Neural progenitor cell (in vitro differentiated cells): ENCODE measurements around the gene DEPP1. TPM values are rescaled to one million over a fixed set of nuclear protein-coding genes. Genes with fewer than 3 reads are reported as not detected.

Experiments used
- DNase-seq: peaks from one replicate; pipeline ENCODE4 v3.0.0-alpha.2; 2016; ENCODE audit warnings: low spot score
- H2AFZ ChIP-seq: fragments of 200-600 bp; sonication (generic); replicated peaks from 2 replicates; pipeline ENCODE4 v1.6.1; 2016; ENCODE audit warnings: antibody characterized with exemption
- H3F3A ChIP-seq: fragments of 200-600 bp; sonication (generic); 2 replicates; pipeline ENCODE4 v1.6.1; 2016; ENCODE audit warnings: antibody characterized with exemption, low read depth
- H3K27ac ChIP-seq: fragments of 200-600 bp; sonication (generic); 2 replicates; pipeline ENCODE4 v1.5.1; 2016; ENCODE audit warnings: mild to moderate bottlenecking
- H3K27me3 ChIP-seq: fragments of 200-600 bp; sonication (generic); 2 replicates; pipeline ENCODE4 v1.6.1; 2016; ENCODE audit warnings: mild to moderate bottlenecking, moderate library complexity
- H3K36me3 ChIP-seq: fragments of 200-600 bp; sonication (generic); 2 replicates; pipeline ENCODE4 v1.5.1; 2016
- H3K4me1 ChIP-seq: fragments of 200-600 bp; sonication (generic); 2 replicates; pipeline ENCODE4 v1.6.1; 2016; ENCODE audit warnings: mixed run types
- H3K4me2 ChIP-seq: fragments of 200-600 bp; sonication (generic); 2 replicates; pipeline ENCODE4 v1.6.1; 2016
- H3K4me3 ChIP-seq: fragments of 200-600 bp; sonication (generic); 2 replicates; pipeline ENCODE4 v1.5.1; 2016
- H3K79me2 ChIP-seq: fragments of 200-600 bp; sonication (generic); 2 replicates; pipeline ENCODE4 v1.6.1; 2016; ENCODE audit warnings: low read depth
- H3K9ac ChIP-seq: fragments of 200-600 bp; sonication (generic); 2 replicates; pipeline ENCODE4 v1.6.1; 2016
- H3K9me3 ChIP-seq: fragments of 200-600 bp; sonication (generic); 2 replicates; pipeline ENCODE4 v1.5.1; 2016; ENCODE audit warnings: low read depth
- H4K20me1 ChIP-seq: fragments of 200-600 bp; sonication (generic); 2 replicates; pipeline ENCODE4 v1.6.1; 2016; ENCODE audit warnings: low read depth
- H3K27ac Mint-ChIP-seq: 3 replicates; pipeline ENCODE4 v1.8.0; 2021; ENCODE audit warnings: mixed read lengths
- H3K27me3 Mint-ChIP-seq: 2 replicates; pipeline ENCODE4 v1.8.0; 2022; ENCODE audit warnings: low read depth, mild to moderate bottlenecking, inconsistent platforms, moderate library complexity, mixed read lengths; ENCODE audit not compliant: insufficient read depth
- H3K36me3 Mint-ChIP-seq: 3 replicates; pipeline ENCODE4 v1.8.0; 2021; ENCODE audit warnings: mixed read lengths
- H3K4me1 Mint-ChIP-seq: 3 replicates; pipeline ENCODE4 v1.8.0; 2021; ENCODE audit warnings: mixed read lengths
- H3K4me3 Mint-ChIP-seq: 3 replicates; pipeline ENCODE4 v1.8.0; 2021; ENCODE audit warnings: mild to moderate bottlenecking, moderate library complexity, mixed read lengths
- H3K9me3 Mint-ChIP-seq: 3 replicates; pipeline ENCODE4 v1.8.0; 2020; ENCODE audit warnings: mixed read lengths
- EZH2 ChIP-seq: fragments of 200-600 bp; sonication (generic); IDR thresholded peaks from 2 replicates; pipeline ENCODE4 v1.6.1; 2017; ENCODE audit warnings: antibody characterized with exemption, mild to moderate bottlenecking, moderate library complexity
- EZH2phosphoT487 ChIP-seq: fragments of 200-600 bp; sonication (generic); IDR thresholded peaks from 2 replicates; pipeline ENCODE4 v1.6.1; 2017; ENCODE audit warnings: antibody characterized with exemption
- total RNA-seq: library from RNA; depleted of rRNA; stranded (reverse); fragments of >200 nt; gene quantifications from 2 replicates; pipeline ENCODE4 v1.2.3, GENCODE V29; 2015; ENCODE audit warnings: low replicate concordance
- TF ChIP-seq, protein P1 (sequence below): fragments of 200-600 bp; sonication (generic); IDR thresholded peaks from 2 replicates; pipeline ENCODE4 v1.5.1; 2017; ENCODE audit warnings: antibody characterized with exemption, mild to moderate bottlenecking

The DEPP1 gene
- total RNA-seq, 1 donor from 2014 or later, result not detected

DNA sequence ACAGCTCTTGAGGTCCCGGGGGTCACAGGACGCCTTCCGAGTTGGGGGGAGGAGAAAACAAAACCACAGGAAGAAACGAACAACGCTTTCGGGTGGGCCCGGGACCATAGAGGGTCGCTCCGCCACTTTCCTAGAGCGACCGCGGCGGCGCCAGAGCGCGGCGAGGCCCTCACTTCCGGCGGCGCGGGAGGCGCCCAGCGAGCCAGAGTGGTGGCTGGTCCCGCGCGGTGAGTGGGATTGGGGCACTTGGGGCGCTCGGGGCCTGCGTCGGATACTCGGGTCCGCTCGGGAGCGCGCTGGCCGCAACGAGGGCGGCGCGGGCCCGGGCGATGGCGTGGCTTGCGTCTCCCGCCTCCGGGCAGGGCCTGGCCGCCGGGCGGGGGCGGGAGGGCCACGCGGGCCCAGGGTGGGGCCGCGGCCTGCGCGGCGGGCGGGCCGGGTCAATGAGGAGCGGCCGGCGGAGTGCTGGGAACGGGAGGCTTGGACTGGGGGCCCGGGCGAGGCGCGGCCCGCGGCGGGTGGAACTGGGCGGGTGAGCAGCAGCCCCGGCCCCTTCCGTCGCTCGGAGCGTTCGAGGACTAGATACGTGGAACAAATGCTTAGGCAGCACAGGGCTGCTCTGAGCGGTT is 22.3 kb upstream of the DEPP1 start, which contains the start of gene ZNF22:
Gene ZNF22 (plus strand): TSS at position 172 of the 629 bp plus-strand sequence. CDS start 2,446 bp downstream, outside the sequence.
- peaks cover 41% of the 10 kb centered on the region for H3K9me3 Mint-ChIP-seq
- Histone ChIP-seq H3K79me2 (peaks cover 37% of the 10 kb centered on the region), H3K9ac (no peak within 1 kb of the TSS), H3K27me3 (no peaks in the 10 kb centered on the region), H3F3A (peaks cover 17% of the 10 kb centered on the region), H3K36me3 (peaks cover 18% of the 10 kb centered on the region), H2AFZ (peak within 1 kb of the TSS; percentile 100), H3K4me1 (peaks cover 10% of the 10 kb centered on the region), H3K9me3 (no peaks in the 10 kb centered on the region), H4K20me1 (peaks cover 23% of the 10 kb centered on the region), H3K27ac (no peak within 1 kb of the TSS), H3K4me3 (peak within 1 kb of the TSS; percentile 52), H3K4me2 (peak within 1 kb of the TSS; percentile 77)
- DNase-seq, result peak; percentile 81
- TF ChIP-seq, protein P1, sequence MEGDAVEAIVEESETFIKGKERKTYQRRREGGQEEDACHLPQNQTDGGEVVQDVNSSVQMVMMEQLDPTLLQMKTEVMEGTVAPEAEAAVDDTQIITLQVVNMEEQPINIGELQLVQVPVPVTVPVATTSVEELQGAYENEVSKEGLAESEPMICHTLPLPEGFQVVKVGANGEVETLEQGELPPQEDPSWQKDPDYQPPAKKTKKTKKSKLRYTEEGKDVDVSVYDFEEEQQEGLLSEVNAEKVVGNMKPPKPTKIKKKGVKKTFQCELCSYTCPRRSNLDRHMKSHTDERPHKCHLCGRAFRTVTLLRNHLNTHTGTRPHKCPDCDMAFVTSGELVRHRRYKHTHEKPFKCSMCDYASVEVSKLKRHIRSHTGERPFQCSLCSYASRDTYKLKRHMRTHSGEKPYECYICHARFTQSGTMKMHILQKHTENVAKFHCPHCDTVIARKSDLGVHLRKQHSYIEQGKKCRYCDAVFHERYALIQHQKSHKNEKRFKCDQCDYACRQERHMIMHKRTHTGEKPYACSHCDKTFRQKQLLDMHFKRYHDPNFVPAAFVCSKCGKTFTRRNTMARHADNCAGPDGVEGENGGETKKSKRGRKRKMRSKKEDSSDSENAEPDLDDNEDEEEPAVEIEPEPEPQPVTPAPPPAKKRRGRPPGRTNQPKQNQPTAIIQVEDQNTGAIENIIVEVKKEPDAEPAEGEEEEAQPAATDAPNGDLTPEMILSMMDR, result no peak
- TF ChIP-seq EZH2 (no peak), EZH2phosphoT487 (no peak)
- peak within 1 kb of the TSS; percentile 85 for H3K4me3 Mint-ChIP-seq
- H3K4me1 Mint-ChIP-seq, result peaks cover 12% of the 10 kb centered on the region
- peak within 1 kb of the TSS; percentile 93 for H3K27ac Mint-ChIP-seq
- peaks cover 38% of the 10 kb centered on the region for H3K36me3 Mint-ChIP-seq
- H3K27me3 Mint-ChIP-seq, result peaks cover 6% of the 10 kb centered on the region

DNA sequence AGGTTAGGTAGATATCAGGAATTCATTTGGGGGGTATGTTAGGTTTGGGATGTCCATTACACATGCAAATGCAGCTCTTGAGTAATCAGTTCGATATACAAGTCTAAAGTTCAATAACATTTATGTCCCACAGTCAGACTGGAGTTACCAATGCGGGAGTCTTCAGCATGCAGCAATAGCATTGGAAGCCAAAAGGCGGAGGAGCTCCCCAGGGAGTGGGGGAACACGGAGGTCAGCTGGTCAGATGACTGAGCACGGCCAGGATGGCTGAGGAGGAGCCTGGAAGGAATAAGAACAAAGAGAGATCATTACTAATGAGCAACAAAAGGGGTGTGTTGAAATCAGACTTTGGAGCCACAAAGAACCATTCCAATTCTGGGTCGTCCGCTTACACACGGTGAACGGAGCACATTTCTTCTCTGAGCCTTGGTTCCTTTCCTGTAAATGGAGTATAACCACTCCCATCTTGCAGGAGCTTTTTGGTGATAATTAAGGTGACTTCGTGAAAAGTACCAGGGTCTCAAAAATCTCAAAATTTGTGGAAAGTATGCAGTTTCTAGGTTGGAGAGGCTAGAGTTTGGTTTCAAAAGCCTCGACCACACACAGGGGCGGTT is 21.6 kb upstream of the DEPP1 start:
- no peak overlapping the region for H3K9ac ChIP-seq
- Mint-ChIP-seq H3K27me3 (peaks cover 6% of the 10 kb centered on the region), H3K4me3 (peak overlapping the region; percentile 85), H3K9me3 (peaks cover 39% of the 10 kb centered on the region), H3K4me1 (peaks cover 12% of the 10 kb centered on the region), H3K36me3 (peaks cover 37% of the 10 kb centered on the region), H3K27ac (peak overlapping the region; percentile 93)
- peak overlapping the region; percentile 100 for H2AFZ ChIP-seq
- no peak overlapping the region for H3K27ac ChIP-seq
- peaks cover 14% of the 10 kb centered on the region for H3F3A ChIP-seq
- H3K27me3 ChIP-seq, result no peaks in the 10 kb centered on the region
- peaks cover 18% of the 10 kb centered on the region for H3K36me3 ChIP-seq
- peaks cover 23% of the 10 kb centered on the region for H4K20me1 ChIP-seq
- H3K4me3 ChIP-seq, result peak overlapping the region; percentile 52
- H3K4me2 ChIP-seq, result peak overlapping the region; percentile 77
- no peaks in the 10 kb centered on the region for H3K9me3 ChIP-seq
- TF ChIP-seq EZH2phosphoT487 (no peak), EZH2 (no peak)
- TF ChIP-seq, protein P1, result no peak
- peaks cover 10% of the 10 kb centered on the region for H3K4me1 ChIP-seq
- H3K79me2 ChIP-seq, result peaks cover 37% of the 10 kb centered on the region
- no peak for DNase-seq

DNA sequence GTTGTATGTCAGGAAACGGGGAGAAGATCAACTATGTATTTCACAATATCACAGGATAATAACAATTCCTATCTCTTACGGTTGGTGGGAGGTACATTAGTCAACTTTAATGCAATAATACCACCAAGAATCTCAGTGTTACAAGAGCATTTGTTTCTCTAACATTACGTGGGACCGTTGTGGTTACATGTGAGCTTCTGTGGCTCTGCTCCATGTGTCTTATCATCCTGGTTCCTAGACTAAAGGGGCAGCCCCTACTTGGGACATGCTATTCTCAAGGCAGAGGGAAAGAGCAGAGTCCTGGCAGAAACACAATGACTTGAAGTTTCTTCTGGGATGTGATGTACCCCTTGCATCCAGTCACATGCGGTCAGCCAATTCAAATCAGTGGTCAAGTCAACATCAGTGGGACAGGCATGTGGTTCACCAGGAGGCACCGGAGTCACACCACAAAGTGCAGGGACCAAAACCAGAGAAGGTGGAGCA is 19.6 kb upstream of the DEPP1 start:
- Histone ChIP-seq H3K4me1 (peaks cover 15% of the 10 kb centered on the region), H3K9me3 (no peaks in the 10 kb centered on the region), H3K4me3 (no peak overlapping the region), H3K36me3 (peaks cover 2% of the 10 kb centered on the region), H4K20me1 (peaks cover 18% of the 10 kb centered on the region), H3K79me2 (peaks cover 21% of the 10 kb centered on the region), H3K27ac (no peak overlapping the region), H3K9ac (no peak overlapping the region), H3F3A (peaks cover 14% of the 10 kb centered on the region), H3K27me3 (no peaks in the 10 kb centered on the region), H2AFZ (no peak overlapping the region), H3K4me2 (no peak overlapping the region)
- Mint-ChIP-seq H3K27me3 (peaks cover 8% of the 10 kb centered on the region), H3K9me3 (peaks cover 20% of the 10 kb centered on the region), H3K27ac (peak overlapping the region; percentile 63), H3K36me3 (peaks cover 19% of the 10 kb centered on the region), H3K4me3 (no peak overlapping the region), H3K4me1 (peaks cover 20% of the 10 kb centered on the region)
- TF ChIP-seq EZH2phosphoT487, result no peak
- TF ChIP-seq EZH2, result no peak
- TF ChIP-seq, protein P1, result no peak
- DNase-seq, result no peak
